HG03469 (cell line): ENCODE results near the gene ATP8A2.

ENCODE experiments used
- ATAC-seq: cut with Tn5 transposase; IDR thresholded peaks from one replicate; pipeline ENCODE4 v1.9.1; 2021; ENCODE audit warnings: mild to moderate bottlenecking, moderate library complexity, moderate number of reproducible peaks; ENCODE audit not compliant: unreplicated experiment

ATP8A2 gene

GRCh38 chr13:25844559-25845434 lies 473.0 kb downstream of the ATP8A2 start:
- ATAC-seq, result no peak

GRCh38 chr13:25846222-25846984 lies 474.6 kb downstream of the ATP8A2 start:
- no peak for ATAC-seq

GRCh38 chr13:25847145-25847544 lies 475.4 kb downstream of the ATP8A2 start:
- ATAC-seq, result no peak

- ATAC-seq, result no peak
These were observed 476.2 kb downstream of the ATP8A2 start for GRCh38 chr13:25847635-25848626.

- ATAC-seq, result no peak
These were observed 477.3 kb downstream of the ATP8A2 start for GRCh38 chr13:25848812-25849745.

- ATAC-seq, result no peak
These were observed 486.1 kb downstream of the ATP8A2 start for GRCh38 chr13:25857830-25858229.

- ATAC-seq, result no peak
These were observed 487.8 kb downstream of the ATP8A2 start for GRCh38 chr13:25859528-25859927.

- ATAC-seq, result no peak
These were observed 488.5 kb downstream of the ATP8A2 start for GRCh38 chr13:25860265-25860664.

GRCh38 chr13:25860862-25861261 lies 489.1 kb downstream of the ATP8A2 start:
- no peak for ATAC-seq

GRCh38 chr13:25862156-25862555 lies 490.4 kb downstream of the ATP8A2 start:
- ATAC-seq, result no peak

GRCh38 chr13:25864116-25864515 lies 492.3 kb downstream of the ATP8A2 start:
- no peak for ATAC-seq

- no peak for ATAC-seq
These were observed 493.2 kb downstream of the ATP8A2 start for GRCh38 chr13:25864936-25865335.

GRCh38 chr13:25865391-25865790 lies 493.6 kb downstream of the ATP8A2 start:
- no peak for ATAC-seq

- ATAC-seq, result no peak
These were observed 495.3 kb downstream of the ATP8A2 start for GRCh38 chr13:25867038-25867437.

GRCh38 chr13:25868490-25868889 lies 496.7 kb downstream of the ATP8A2 start:
- ATAC-seq, result no peak

- no peak for ATAC-seq
These were observed 498.2 kb downstream of the ATP8A2 start for GRCh38 chr13:25869941-25870340.

GRCh38 chr13:25871389-25872125 lies 499.8 kb downstream of the ATP8A2 start:
- no peak for ATAC-seq

- no peak for ATAC-seq
These were observed 500.9 kb downstream of the ATP8A2 start for GRCh38 chr13:25872481-25873241.
